Cerebellar cortex (tissue), 1 donor: Measurements from ENCODE around the gene PIGM.

Experiments
- DNase-seq: peaks from one replicate; pipeline ENCODE4 v3.0.0-alpha.2; 2015; ENCODE audit warnings: low spot score

PIGM gene

DNA sequence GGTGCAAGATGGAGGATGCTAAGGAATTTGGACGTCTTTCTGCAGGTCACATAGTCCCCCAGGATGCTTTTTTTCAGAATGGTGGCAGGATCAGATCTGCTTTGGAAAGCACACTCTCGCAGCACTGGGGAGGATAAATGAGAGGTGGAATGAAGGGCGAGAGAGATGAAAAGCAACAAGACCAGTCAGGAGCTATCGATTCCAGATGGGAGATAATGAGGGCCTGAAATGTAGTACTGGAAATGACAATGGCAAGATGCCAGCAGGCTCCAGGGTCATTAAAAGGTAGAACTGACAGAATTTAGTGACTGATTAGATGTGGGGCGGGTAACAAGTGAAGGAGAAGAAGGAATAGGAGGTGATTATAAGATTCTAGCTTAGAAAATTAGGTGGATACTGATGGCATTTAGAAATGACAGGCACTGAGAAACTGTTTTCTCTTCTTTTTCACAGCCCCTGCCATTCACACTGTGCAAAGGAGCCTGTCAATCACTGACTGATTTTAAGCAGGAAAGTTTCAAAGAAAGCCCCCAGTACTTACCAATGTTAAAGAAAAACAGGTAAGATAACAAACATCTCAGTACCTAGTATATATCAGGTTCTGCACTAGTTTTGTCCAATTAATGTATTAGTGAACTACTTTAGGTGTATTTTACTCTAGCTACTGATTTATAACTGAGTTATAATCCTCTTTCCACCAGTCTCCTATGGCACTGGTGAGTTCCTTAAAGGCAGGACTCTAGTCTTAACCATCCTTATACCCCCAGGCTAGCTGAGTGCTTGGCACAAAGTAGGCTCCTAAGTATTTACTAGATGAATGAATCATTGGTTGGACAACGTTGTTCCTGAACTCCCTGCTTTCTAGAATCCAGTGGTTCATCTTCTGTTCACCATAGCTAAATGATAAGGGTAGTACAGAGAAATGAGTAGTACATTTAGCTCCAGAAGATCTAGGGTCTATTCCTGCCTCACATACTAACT lies 9.2 kb downstream of the PIGM start:
- DNase-seq: no peak

DNA sequence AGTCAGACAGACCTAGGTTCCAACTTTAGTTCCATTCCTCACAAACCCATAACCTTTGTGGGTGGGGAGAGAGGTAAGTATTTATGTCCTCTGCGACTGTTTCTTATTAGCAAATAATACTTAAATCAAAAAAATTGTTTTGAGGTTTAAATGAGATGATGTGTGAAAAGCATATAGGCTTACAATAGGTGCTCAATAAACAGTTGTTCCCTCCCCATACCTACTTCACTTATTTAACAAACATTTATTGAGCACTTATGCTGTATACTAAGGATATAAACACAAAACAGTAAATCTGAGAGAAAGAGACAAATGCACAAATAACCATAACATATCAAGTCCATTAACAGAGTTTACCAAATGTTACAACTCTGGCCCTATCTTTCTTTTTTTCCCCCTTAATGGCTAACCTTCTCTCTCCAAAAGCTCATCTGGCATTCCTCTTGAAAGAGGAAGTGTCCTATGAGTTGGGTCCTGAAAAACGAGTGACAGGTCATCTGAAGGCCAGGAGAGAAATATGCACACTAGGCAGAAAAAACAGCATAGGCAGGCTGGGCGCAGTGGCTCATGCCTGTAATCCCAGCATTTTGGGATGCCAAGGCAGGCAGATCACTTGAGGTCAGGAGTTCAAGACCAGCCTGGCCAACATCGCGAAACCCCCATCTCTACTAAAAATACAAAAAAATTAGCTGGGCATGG lies 10.3 kb downstream of the PIGM start:
- DNase-seq: no peak

DNA sequence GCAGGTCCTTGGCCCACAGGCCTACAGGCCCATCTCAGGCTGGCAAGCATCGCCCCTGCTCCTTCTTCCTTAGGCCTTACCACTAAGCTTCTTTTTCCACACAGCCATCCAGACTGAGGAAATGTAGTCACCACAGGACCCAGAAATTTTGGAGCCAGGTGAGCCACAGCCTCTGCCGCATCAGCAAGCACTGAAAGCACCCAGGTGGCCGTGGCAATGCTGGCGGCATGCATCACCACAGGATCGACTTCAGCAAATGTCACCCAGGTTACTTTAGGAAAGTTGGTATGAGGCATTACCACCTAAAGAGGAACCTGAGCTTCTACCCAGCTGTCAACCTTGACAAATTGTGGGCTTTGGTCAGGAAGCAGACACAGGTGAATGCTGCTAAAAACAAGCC lies 11.6 kb downstream of the PIGM start:
- DNase-seq: no peak

DNA sequence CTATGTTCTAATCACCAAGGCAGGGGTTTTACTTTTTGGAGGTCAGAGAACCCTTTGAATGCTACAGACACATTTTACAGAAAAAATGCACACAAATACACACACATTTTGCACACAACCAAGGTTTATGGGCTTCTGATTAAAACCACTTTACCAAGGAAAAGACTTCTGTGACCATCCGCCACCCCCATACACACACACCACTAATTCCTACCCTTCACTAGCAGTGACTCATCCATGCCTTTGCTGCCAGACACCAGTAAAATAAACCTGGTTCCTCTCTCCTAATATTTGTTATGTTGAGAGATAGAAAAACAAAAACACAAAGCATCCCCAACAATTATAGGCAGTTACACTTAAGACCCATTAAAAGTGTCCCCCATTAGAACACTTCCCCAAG lies 12.9 kb downstream of the PIGM start:
- no peak for DNase-seq

DNA sequence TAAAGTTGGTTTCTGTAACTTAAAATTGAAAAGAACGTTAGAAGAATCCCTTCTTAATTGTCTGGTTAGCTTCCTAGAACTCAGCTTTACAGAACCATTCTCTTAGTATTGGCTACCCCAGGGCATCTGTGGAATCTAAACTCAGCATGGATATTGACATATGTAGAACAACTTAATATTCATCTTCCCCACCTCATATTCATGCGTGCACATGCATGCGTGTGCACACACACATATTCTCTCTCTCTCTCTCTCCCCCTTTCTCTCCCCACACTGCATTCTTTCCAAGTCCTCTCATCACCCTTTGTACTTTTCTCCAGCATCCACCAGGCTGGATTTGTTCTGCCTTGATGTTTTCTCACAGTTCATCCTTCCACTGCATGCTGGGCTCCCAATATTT lies 13.4 kb downstream of the PIGM start:
- DNase-seq: no peak

DNA sequence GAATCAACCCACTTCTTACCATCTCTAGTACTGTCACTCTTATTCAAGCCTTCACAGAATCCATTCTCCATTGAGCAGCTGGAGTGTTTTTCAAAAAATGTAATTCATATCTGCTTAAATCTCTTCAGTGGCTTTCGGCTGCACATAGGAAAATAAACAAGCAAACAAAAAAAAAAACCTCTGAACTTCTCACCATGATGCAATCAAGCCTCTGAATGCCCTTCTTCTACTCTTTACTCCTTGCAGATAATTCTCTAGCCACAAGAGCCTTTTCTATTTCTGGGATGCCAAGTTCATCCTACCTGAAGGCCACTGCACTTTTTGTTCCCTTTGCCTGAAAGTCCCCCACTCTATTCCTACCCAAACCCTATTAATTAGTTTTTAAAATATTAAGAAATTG lies 14.2 kb downstream of the PIGM start:
- no peak for DNase-seq

DNA sequence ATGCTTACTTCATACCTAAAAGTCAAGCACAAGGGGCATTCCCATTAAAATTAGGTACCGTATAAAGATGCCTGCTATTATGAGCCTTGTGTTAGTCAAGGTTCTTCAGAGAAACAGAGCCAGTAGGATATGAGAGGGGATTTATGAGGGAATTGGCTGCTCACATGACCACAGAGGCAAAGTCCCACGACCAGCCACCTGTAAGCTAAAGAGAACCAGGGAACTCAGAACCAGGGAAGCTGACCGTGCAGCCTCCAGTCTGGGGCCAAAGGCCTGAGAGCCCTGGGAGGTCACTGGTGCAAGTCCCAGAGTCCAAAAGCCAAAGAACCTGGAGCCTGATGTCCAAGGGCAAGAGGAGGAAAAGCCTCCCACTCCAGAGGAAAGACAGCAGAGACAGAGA lies 20.0 kb downstream of the PIGM start:
- DNase-seq: no peak

DNA sequence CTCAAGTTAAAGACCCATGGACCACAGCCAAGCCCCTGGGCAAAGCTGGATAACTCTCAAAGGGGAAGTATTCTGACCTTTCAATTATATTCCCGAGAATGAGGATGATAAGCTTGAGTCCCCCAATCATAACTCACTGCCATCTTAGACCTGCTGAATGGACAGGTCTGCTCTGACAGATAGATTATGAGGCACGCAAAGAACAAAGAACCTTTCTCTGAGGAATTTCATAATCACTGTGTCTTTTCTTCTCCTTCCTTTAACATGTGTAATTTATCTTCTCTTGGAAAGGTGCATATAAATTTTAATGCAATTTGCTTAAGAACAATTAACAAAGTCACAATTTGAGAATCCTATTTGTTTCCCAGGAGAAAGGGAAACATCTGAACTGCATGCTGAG lies 22.0 kb downstream of the PIGM start:
- no peak for DNase-seq

DNA sequence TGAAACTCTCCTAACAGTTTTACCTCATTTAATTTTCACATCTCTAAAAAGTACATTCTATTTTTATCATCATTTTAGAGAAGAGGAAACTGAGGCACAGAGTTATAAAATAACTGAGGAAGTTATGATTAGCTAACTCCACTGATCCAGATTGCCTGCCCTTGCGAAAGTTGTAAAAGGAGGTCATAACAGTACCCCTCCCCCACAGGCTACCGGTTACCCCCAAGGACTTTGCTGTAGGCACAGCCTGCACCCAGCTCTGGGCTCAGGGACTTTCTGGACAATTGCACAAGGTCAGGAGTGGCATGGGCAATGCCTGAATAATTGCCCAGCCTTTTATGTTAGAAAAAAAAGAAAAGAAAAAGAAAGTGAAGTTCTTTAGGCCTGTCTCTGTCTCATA lies 22.7 kb downstream of the PIGM start:
- no peak for DNase-seq

DNA sequence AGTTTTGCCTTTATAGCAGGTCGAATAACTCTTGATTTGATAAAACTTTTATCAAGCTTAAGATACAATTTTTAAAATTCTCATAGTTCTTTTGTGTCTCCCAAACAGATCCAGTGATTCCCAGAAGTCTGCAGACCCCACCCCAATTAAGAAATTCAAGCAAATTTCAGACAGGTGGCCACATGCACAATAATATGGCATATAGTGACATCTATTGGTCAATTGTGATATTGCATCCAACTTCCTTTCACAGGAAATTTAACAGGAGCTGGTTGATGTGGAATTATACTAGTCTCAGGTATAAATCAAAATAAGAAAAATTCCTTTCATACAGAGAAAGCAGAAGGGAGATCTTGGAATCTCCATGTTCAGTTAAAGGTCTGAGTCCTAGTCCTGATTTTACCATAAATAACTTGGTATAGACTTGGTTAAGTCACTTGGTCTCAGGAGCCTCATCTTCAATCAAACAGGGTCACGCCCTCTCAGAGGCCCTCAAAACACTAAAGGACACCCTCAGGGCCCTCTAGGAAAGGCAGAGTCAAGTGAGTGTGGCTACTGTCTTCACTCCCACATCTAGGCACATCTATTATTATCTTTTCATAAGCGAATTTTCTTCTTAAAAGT lies 24.1 kb downstream of the PIGM start:
- peak; percentile 54 for DNase-seq

DNA sequence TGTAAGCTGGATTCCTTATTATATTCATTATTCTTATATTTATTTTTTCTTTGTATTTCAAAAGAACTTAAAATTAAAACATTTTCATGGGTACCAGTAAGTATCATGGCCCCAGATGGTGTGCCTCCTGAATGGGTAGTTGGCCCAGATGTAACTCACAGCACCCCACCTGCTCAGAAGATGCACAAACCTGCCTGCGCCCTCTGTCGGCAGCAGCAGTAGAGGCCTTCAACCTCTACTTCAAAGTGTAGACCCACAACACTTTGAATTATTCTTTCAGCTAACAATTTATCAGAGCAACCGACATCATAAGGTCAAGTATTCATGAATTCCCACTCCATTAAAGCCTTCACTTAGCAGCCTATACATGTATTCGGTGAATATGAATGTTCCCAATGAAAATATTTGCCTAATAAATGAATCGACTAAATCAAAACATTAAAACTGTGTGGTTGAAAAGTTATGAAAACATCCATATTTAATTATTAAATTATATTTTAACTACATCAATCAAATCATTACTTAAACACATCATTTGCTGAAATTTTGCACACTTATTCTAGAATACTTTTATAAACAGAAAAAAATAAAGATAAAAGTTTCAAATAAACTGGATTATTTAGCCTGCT lies 25.4 kb downstream of the PIGM start:
- DNase-seq: peak; percentile 48

DNA sequence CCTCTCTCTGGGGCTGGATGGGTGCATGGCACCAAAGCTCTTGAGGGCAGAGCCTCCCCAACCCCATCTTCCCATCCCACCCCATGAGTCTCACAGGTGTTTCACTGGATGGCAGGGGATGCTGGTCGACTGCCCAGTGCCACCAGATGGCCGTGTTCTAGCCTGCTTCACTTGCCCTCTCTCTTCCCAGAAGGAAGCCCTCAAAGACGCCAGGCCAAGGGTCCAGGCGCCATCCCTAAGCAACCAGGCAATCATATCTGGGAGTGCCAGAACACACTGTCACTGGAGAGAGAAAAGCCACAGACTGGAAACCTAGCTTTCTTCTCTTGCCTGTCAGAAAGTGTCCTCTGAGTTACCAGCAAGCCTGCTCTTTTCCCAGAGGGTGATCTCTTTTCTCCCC lies 26.7 kb downstream of the PIGM start:
- DNase-seq: peak; percentile 44

DNA sequence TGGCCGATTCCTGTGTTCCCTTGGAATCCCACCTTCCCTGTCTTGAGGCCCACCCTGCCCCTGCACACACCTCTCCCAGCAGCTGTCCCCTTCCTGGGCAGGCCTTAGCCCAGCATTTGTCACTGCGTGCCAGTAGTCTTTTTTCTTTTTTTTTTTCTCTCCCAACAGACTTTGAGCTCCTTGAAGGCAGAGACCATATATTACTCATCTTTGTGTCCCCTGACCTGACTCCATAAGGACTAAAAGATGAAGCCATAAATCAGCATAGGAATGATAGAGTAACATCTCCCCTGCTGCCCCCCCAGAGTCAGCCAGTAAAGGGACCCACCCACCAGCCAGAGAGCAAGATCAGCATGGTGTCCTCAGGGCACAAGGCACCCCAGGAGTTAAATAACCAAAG lies 27.4 kb downstream of the PIGM start:
- no peak for DNase-seq

DNA sequence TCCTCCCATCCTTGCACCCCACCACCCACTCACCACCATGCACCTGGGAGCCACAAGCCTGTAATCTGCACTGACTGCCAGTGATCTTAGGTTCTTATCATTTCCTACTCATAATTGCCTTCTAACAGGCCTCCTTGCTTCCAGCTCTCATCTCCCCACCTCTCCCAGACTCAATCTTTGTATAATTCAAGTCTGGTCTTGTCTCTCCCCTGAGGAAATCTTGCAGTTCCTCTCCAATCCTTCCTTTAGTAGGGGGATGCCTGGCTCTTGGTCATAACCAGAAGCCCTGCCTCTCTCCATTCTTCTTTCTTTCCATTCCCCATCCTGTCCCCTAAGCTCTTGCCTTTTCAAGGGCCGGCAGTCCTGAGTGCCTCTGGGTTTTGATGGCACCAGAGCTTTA lies 27.8 kb downstream of the PIGM start:
- DNase-seq: no peak

DNA sequence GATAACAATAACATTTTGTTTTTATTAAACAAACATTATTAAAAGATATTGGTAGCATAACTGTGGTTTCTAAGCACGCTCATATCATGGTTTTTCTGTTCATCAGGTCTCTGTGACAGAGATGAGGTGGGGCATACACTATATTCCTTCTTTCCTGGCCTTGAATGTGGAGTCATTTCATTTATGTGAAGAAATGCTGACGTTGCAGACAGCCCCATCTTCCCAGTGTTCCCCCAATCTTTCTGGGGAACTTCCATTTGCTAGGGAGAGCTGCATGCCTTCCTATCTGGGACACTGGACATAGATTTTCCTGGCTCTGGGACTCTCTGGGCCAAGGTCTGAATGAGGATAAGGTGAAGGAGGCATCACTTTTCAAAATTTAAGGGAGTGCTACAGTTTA lies 30.4 kb downstream of the PIGM start:
- DNase-seq: no peak

DNA sequence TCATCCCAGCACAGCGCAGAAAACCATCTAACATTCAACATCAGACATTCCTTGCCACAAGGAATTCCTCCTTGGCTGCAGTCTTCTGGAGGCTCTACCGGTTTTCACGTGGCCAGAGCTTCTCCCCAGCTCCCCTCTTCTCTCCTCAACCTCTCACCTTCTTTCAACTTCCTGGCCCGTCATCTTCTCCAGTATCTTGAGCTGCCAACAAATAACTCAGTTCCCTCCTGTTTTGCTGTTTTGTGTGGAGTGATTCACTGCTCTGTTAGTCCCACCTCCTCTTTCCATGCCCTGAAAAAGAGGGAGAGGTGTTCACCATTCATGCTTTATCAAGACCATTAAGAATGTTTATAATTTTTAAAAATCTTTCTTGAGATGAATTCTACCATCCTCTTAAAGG lies 32.6 kb downstream of the PIGM start:
- DNase-seq: no peak

DNA sequence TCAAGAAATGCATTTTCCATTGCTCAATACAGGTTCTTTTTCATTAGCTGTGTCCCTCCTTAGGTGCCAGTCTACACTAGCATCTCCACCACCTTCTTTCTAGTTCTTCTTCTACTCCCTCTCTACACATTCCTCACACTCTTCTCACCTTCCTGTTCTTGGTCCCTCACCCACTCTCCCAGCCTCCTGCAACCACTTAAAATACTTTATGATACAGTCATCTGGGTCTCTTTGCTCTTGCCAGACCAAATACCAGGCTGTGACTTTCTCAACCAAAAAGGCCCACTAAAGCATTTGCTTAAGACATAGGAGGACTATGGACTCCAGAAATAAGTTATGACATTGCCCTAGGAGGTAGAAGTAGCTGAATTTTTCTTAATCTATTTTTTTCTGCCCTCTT lies 35.1 kb downstream of the PIGM start:
- DNase-seq: no peak

DNA sequence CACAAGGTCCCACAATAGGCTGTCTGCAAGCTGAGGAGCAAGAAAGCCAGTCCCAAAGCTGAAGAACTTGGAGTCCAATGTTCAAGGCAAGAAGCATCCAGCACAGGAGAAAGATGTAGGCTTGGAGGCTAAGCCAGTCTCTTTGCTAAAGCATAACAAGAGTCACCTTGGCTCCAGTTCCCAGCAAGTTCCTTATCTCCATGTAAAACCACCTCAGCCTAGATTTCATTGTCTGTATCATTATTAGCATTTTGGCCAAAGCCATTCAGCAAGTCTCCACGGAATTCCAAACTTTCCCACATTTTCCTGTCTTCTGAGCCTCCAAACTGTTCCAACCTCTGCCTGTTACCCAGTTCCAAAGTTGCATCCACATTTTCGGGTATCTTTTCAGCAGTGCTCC lies 36.9 kb downstream of the PIGM start:
- DNase-seq: no peak

DNA sequence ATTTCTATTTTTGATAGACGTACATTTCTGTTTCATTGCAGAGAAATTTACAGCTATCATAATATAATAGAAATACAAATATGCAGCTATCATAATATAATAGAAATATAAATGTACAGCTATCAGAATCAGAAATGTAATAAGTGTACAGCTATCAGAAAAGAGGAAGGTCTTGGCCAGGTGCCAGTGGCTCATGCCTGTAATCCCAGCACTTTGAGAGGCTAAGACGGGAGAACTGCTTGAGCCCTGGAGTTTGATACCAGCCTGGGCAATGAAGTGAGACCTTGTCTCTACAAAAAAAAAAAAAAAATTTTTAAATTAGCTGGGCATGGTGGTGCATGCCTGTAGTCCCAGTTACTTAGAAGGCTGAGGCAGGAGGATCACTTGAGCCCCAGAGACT lies 37.9 kb downstream of the PIGM start:
- DNase-seq: no peak

DNA sequence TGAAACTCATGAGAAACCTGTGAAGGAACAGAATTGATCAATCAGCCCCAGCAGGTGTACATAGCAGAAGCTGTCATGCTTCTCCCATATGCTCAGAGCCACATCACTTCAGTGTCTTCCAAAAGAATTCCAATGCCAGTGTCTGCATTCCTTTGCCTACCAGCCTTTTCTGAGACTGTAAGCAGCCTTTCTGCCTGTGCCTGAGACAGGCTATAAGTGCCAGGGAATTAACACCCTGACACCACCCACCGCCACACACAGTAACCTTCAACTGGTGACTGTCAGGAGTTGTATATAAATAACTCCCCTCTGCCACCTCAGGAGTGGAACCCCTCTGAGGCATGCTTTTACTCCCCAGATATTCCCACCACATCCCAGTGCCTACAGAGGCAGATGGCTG lies 39.6 kb downstream of the PIGM start:
- no peak for DNase-seq

DNA sequence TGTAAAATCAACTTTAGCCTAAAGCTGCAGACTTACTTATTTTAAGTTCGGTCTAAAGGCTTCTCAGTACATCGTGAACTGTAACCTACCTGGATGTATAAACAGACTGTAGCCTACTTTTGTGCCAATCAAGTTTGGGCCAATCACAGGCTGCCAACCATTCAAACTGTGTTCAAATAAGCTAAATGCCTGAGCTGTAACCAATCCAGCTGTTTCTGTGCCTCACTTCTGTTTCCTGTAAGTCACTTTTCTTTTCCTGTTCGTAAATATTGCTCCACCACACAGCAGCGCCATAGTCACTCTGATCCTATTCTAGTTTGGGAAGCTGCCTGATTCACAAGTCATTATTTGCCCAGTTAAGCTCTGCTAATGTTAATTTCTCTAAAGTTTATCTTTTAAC lies 40.3 kb downstream of the PIGM start:
- no peak for DNase-seq

DNA sequence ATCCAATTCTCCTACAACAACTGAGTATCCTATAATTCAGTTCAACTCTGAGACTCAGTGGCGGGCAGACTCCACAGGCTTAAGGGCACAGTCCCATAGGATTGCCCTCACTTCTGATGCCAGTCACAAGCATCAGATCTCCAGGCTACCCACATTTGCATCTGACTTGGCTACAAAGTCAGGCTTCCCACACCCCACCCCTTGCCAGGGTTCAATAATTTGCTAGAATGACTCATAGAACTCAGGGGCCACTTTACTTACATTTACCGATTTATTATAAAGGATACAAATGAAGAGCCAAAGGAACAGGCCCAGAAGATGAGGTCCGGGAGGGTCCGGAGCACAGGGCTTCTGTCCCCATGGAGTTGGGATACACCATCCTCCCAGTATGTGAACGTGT lies 41.8 kb downstream of the PIGM start:
- DNase-seq: no peak

DNA sequence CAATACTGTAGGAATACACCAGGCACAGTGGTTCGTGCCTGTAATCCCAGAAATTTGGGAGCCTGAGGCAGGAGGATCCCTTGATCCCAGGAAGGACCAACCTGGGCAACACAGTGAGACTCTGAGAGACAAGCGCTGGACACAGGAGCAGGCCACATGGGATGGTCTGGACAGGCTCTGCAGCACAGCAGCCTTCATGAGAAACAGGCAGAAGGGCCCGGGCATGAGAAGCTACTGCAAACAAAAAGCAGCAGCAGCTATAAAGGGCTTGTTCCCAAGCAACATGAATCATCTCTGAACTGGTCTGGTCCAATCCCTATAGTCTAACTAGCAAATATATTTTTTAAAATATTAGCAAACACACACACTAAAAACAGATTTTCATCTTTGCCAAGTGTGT lies 42.2 kb downstream of the PIGM start:
- DNase-seq: no peak
